Measurements from ENCODE around the gene ZAR1L. TPM values are rescaled to one million over a fixed set of nuclear protein-coding genes. Genes with fewer than 3 reads are reported as not detected.

Gene ZAR1L
- total RNA-seq (2022; extraction: Qiagen RNA extraction) = 0.11 TPM in 1 of 5 replicates, not detected in the others

GRCh38 chr13:32315238-32316027 is at the start of gene ZAR1L, which contains the start of gene BRCA2:
TSS of gene ZAR1L (minus strand) at chr13:32315363. CDS start at chr13:32311925, 3,438 bp downstream.
TSS of gene BRCA2 (plus strand) at chr13:32315508. CDS start at chr13:32316461, 953 bp downstream.

Other genes with a start within 250 kb of the ZAR1L start
- 3.7 to 5.7 TPM (median 4.6 TPM) in 5 replicates for gene BRCA2, start 145 bp upstream of the ZAR1L start, total RNA-seq (2022; extraction: Qiagen RNA extraction)
- gene N4BP2L1, start 112.8 kb upstream of the ZAR1L start, total RNA-seq (2022; extraction: Qiagen RNA extraction) = 0.16 to 0.64 TPM (median 0.62 TPM) in 5 replicates
- gene N4BP2L2, start 223.4 kb upstream of the ZAR1L start, total RNA-seq (2022; extraction: Qiagen RNA extraction) = 18.4 to 25.2 TPM (median 23.4 TPM) in 5 replicates